WERI-Rb-1 (cell line): ENCODE data around the gene INPP5F.

Experiments used
- DNase-seq: peaks from one replicate; pipeline ENCODE4 v3.0.0-alpha.2; 2020
- H3K27ac ChIP-seq: fragments of 250-450 bp; sonication (Bioruptor Pico); 2 replicates; pipeline ENCODE4 v1.5.1; 2020; ENCODE audit warnings: mild to moderate bottlenecking, moderate library complexity
- H3K27me3 ChIP-seq: fragments of 250-450 bp; sonication (Bioruptor Pico); 2 replicates; pipeline ENCODE4 v1.5.1; 2021; ENCODE audit warnings: mild to moderate bottlenecking, low read depth, moderate library complexity; ENCODE audit not compliant: insufficient read depth, severe bottlenecking
- H3K36me3 ChIP-seq: fragments of 250-450 bp; sonication (Bioruptor Pico); 2 replicates; pipeline ENCODE4 v1.5.1; 2020; ENCODE audit warnings: mild to moderate bottlenecking, moderate library complexity
- H3K4me3 ChIP-seq: 2 replicates; pipeline ENCODE4 v1.5.1; 2011; ENCODE audit warnings: low read depth, mild to moderate bottlenecking, control low read depth, low read length
- H3K9me3 ChIP-seq: fragments of 250-450 bp; sonication (Bioruptor Pico); 2 replicates; pipeline ENCODE4 v1.5.1; 2021; ENCODE audit warnings: mild to moderate bottlenecking, moderate library complexity; ENCODE audit not compliant: severe bottlenecking
- CTCF ChIP-seq: IDR thresholded peaks from 2 replicates; pipeline ENCODE4 v1.5.1; 2011; ENCODE audit warnings: low read depth, mild to moderate bottlenecking, control low read depth, inconsistent platforms, low read length

The INPP5F gene

GRCh38 chr10:119714484-119714816 lies 11.4 kb upstream of the INPP5F start:
- TF ChIP-seq CTCF = no peak
- DNase-seq = no peak
- Histone ChIP-seq H3K4me3 (no peak overlapping the region), H3K27me3 (no peaks in the 10 kb centered on the region), H3K27ac (peak overlapping the region; percentile 64), H3K9me3 (peaks cover 12% of the 10 kb centered on the region), H3K36me3 (no peaks in the 10 kb centered on the region)

- Histone ChIP-seq H3K9me3 (peaks cover 12% of the 10 kb centered on the region), H3K4me3 (no peak overlapping the region), H3K27ac (no peak overlapping the region), H3K36me3 (no peaks in the 10 kb centered on the region), H3K27me3 (no peaks in the 10 kb centered on the region)
- no peak for DNase-seq
- no peak for TF ChIP-seq CTCF
Observed at GRCh38 chr10:119715628-119716505, 10.0 kb upstream of the INPP5F start.

GRCh38 chr10:119723161-119723560 lies 2.7 kb upstream of the INPP5F start:
- DNase-seq = no peak
- Histone ChIP-seq H3K27ac (peak overlapping the region; percentile 94), H3K36me3 (no peaks in the 10 kb centered on the region), H3K4me3 (no peak overlapping the region), H3K27me3 (no peaks in the 10 kb centered on the region), H3K9me3 (peaks cover 8% of the 10 kb centered on the region)
- no peak for TF ChIP-seq CTCF

GRCh38 chr10:119723624-119724023 lies 2.2 kb upstream of the INPP5F start:
- TF ChIP-seq CTCF = no peak
- Histone ChIP-seq H3K36me3 (no peaks in the 10 kb centered on the region), H3K9me3 (peaks cover 8% of the 10 kb centered on the region), H3K27ac (peak overlapping the region; percentile 94), H3K4me3 (no peak overlapping the region), H3K27me3 (no peaks in the 10 kb centered on the region)
- DNase-seq = no peak

DNA sequence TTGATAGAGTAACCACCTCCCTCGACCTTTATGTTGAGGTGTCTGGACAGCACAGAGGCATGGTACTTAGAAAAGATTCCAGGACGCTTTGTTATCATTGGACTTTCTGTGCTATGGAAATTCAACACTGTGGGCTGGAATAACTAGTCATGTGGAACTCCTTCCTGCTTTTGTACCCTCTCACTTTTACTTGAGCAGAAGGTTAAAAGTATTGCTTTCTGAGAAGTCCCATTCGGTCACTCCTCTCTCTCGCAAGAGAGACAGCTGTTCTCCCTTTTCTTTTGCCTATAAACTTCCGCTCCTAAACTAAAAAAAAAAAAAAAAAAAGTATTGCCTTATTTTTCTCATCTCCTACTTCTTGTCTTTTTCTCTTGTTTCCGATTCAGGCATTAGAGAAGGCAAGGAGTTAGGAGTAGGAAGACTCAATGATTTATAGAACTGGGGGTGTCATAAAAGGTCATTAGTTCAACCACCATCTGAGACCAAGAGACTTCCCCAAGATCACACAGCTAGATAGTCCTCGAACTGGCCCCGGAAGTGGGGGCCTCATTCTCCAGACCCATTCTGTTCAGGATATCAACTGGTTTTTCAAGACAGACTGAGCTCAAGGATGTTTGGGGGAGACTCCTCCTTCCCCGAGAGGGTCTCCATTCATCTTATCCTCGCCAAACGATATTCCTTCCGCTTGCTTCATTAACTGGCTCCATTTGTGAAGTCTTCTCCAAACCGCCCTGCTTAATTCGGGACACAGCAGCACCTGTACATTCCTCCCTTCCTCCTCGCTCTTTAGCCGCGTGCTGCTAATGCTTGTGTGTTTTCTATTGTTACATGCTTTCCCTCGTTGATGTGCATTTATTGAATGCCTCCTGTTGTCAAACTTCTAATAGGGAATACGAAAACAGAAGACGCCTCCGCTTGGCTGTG lies 995 bp upstream of the INPP5F start:
- DNase-seq = no peak
- no peaks in the 10 kb centered on the region for H3K27me3 ChIP-seq
- peaks cover 8% of the 10 kb centered on the region for H3K9me3 ChIP-seq
- H3K27ac ChIP-seq = peak overlapping the region; percentile 94
- H3K36me3 ChIP-seq = no peaks in the 10 kb centered on the region
- TF ChIP-seq CTCF = no peak
- peak overlapping the region; percentile 63 for H3K4me3 ChIP-seq
